D721Med (cell line): ENCODE results near the gene DHH.
A peak's percentile ranks its signal among the peaks of the same experiment; 100 is the strongest.
"Not testable (repeated sequence)": the region's sequence is repeated elsewhere in the genome, so short reads cannot be mapped to it uniquely, and the experiment has no call there.

Experiments
- DNase-seq: peaks from one replicate; pipeline ENCODE4 v3.0.0; 2011; ENCODE audit warnings: low spot score; ENCODE audit not compliant: insufficient read length
- FAIRE-seq: peaks from 2 replicates; lab custom pipeline; 2011; peaks lifted over from hg19 to GRCh38; lab: Jason Lieb, UNC
- CTCF ChIP-seq: IDR thresholded peaks from 2 replicates; pipeline ENCODE4 v1.5.1; 2012; ENCODE audit warnings: mild to moderate bottlenecking, control low read depth; ENCODE audit not compliant: insufficient read depth; ENCODE audit errors: missing control alignments

The DHH gene

GRCh38 chr12:49131894-49132461 lies 37.4 kb upstream of the DHH start:
- FAIRE-seq (no peak), DNase-seq (no peak)
- no peak for TF ChIP-seq CTCF

GRCh38 chr12:49131051-49131893 lies 36.7 kb upstream of the DHH start, which contains the start of gene TUBA1B:
Gene TUBA1B, minus strand, starts transcription at chr12:49131395. Its CDS starts 95 bp downstream, at chr12:49131300.
- TF ChIP-seq CTCF = no peak
- DNase-seq (peak; percentile 58), FAIRE-seq (no peak)

GRCh38 chr12:49130151-49131050 lies 35.8 kb upstream of the DHH start:
- TF ChIP-seq CTCF = peak; percentile 79
- no peak for FAIRE-seq
- peak; percentile 44 for DNase-seq

- no peak for DNase-seq
- no peak for TF ChIP-seq CTCF
- no peak for FAIRE-seq
Observed at GRCh38 chr12:49129332-49130150, 34.9 kb upstream of the DHH start.

- not testable (repeated sequence) for DNase-seq, FAIRE-seq
Observed at GRCh38 chr12:49127971-49128370, 33.4 kb upstream of the DHH start.

- no peak for DNase-seq
- FAIRE-seq = no peak
- TF ChIP-seq CTCF = no peak
Observed at GRCh38 chr12:49126852-49127763, 32.5 kb upstream of the DHH start.
